GM12878 (cell line): ENCODE data around the gene ATCAY. TPM values are rescaled to one million over a fixed set of nuclear protein-coding genes. Genes with fewer than 3 reads are reported as not detected.

ENCODE experiments used
- ATAC-seq: fragments of 200-7000 bp; cut with Tn5 transposase; 3 replicates; pipeline ENCODE4 v1.9.1; 2020; ENCODE audit warnings: mild to moderate bottlenecking, moderate library complexity
- BruUV-seq: library from RNA; stranded (reverse); fragments of 400-500 nt; replicated peaks from 2 replicates; lab custom pipeline; 2021; lab: Mats Ljungman, UMichigan
- CTCF ChIA-PET: fragments of 300-600 bp; sonication (Branson Sonifier 250); formaldehyde crosslinking; extraction: SDS; loops from one replicate; lab custom pipeline; 2021; ENCODE audit warnings: inconsistent platforms; lab: Yijun Ruan, JAX
- POLR2A ChIA-PET: fragments of 350-600 bp; formaldehyde crosslinking; extraction: SDS; loops from one replicate; lab custom pipeline; 2021; ENCODE audit warnings: inconsistent platforms; lab: Charles Lee
- RAD21 ChIA-PET: fragments of 300-600 bp; sonication (Branson Sonifier 250); formaldehyde crosslinking; loops from one replicate; lab custom pipeline; 2023; ENCODE audit warnings: antibody characterized with exemption; ENCODE audit not compliant: unreplicated experiment; lab: Charles Lee
- SMC1A ChIA-PET: fragments of 300-600 bp; sonication (Branson Sonifier 250); formaldehyde crosslinking; loops from one replicate; lab custom pipeline; 2023; ENCODE audit not compliant: unreplicated experiment, uncharacterized antibody; lab: Charles Lee
- DNase-seq: peaks from one replicate; pipeline ENCODE4 v3.0.0-alpha.2; 2011; ENCODE audit warnings: low read depth, low spot score
- FAIRE-seq: peaks from 3 replicates; lab custom pipeline; 2011; peaks lifted over from hg19 to GRCh38; lab: Jason Lieb, UNC
- H2AFZ ChIP-seq: 2 replicates; pipeline ENCODE4 v1.6.0; 2011; ENCODE audit warnings: low read depth, low read length, control low read depth; ENCODE audit not compliant: control insufficient read depth
- H3K27ac ChIP-seq: 2 replicates; pipeline ENCODE4 v1.5.1; 2011; ENCODE audit warnings: control low read depth; ENCODE audit not compliant: control insufficient read depth, insufficient read depth
- H3K27me3 ChIP-seq, 2 experiments: replicated peaks in 1 of 2; 2 replicates each; pipeline versions ENCODE4 v1.6.0 to v1.6.1; 2011; ENCODE audit warnings: low read length in 1 of 2; ENCODE audit not compliant: control insufficient read depth in 2 of 2, insufficient read depth in 2 of 2
- H3K36me3 ChIP-seq, 2 experiments: 2 replicates each; pipeline ENCODE4 v1.5.1; 2011; ENCODE audit warnings: low read length in 1 of 2; ENCODE audit not compliant: control insufficient read depth in 2 of 2, insufficient read depth in 2 of 2
- H3K4me1 ChIP-seq: 2 replicates; pipeline ENCODE4 v1.6.1; 2011; ENCODE audit warnings: mild to moderate bottlenecking, low read length, moderate library complexity, mixed read lengths; ENCODE audit not compliant: control insufficient read depth, insufficient read depth
- H3K4me2 ChIP-seq: 2 replicates; pipeline ENCODE4 v1.6.0; 2011; ENCODE audit warnings: control low read depth; ENCODE audit not compliant: control insufficient read depth, insufficient read depth
- H3K4me3 ChIP-seq: fragments of 200-600 bp; sonication (generic); 2 replicates; pipeline ENCODE4 v1.5.1; 2016
- H3K79me2 ChIP-seq: 2 replicates; pipeline ENCODE4 v1.6.0; 2011; ENCODE audit warnings: low read length; ENCODE audit not compliant: control insufficient read depth, insufficient read depth
- H3K9ac ChIP-seq: 2 replicates; pipeline ENCODE4 v1.8.0; 2011; ENCODE audit warnings: low read length, control low read depth, mixed read lengths; ENCODE audit not compliant: control insufficient read depth, insufficient read depth
- H3K9me3 ChIP-seq: replicated peaks from 3 replicates; pipeline ENCODE4 v1.5.1; 2011; ENCODE audit warnings: mild to moderate bottlenecking, low read length; ENCODE audit not compliant: control insufficient read depth, insufficient read depth
- H4K20me1 ChIP-seq: 2 replicates; pipeline ENCODE4 v1.6.0; 2011; ENCODE audit not compliant: control insufficient read depth, insufficient read depth
- BACH1 ChIP-seq: fragments of 450-650 bp; IDR thresholded peaks from 2 replicates; pipeline ENCODE4 v1.6.1; 2017; ENCODE audit warnings: mild to moderate bottlenecking, borderline replicate concordance
- CHD1 ChIP-seq: IDR thresholded peaks from 2 replicates; pipeline ENCODE4 v1.6.1; 2012; ENCODE audit warnings: low read depth, low read length, improper control_type of control experiment
- HDAC6 ChIP-seq: fragments of 200-600 bp; sonication (generic); IDR thresholded peaks from one replicate; pipeline ENCODE4 v1.8.0; 2017; ENCODE audit warnings: antibody characterized with exemption; ENCODE audit not compliant: unreplicated experiment
- JUNB ChIP-seq: IDR thresholded peaks from 2 replicates; pipeline ENCODE4 v1.6.1; 2016; ENCODE audit warnings: antibody characterized with exemption, mild to moderate bottlenecking
- MLLT1 ChIP-seq: fragments of 450-650 bp; IDR thresholded peaks from 2 replicates; pipeline ENCODE4 v1.6.1; 2016; ENCODE audit warnings: mild to moderate bottlenecking
- NFYB ChIP-seq: IDR thresholded peaks from 2 replicates; pipeline ENCODE4 v1.6.1; 2011; ENCODE audit warnings: low read depth, mild to moderate bottlenecking, low read length, improper control_type of control experiment, moderate library complexity; ENCODE audit not compliant: insufficient read depth
- PAX5 ChIP-seq: IDR thresholded peaks from 2 replicates; pipeline ENCODE4 v1.6.1; 2011; ENCODE audit warnings: low read depth, low read length, borderline replicate concordance
- PKNOX1 ChIP-seq: fragments of 450-650 bp; IDR thresholded peaks from 2 replicates; pipeline ENCODE4 v1.6.1; 2016; ENCODE audit warnings: mild to moderate bottlenecking
- PML ChIP-seq: IDR thresholded peaks from 2 replicates; pipeline ENCODE4 v1.6.1; 2012; ENCODE audit warnings: low read length, inconsistent platforms
- POLR2A ChIP-seq: IDR thresholded peaks from 2 replicates; pipeline ENCODE4 v1.6.1; 2011; ENCODE audit warnings: low read depth, mild to moderate bottlenecking, low read length
- POLR2AphosphoS5 ChIP-seq: IDR thresholded peaks from 2 replicates; pipeline ENCODE4 v1.6.1; 2011; ENCODE audit warnings: mild to moderate bottlenecking, low read length, inconsistent platforms
- SMAD5 ChIP-seq: IDR thresholded peaks from 2 replicates; pipeline ENCODE4 v1.6.1; 2016; ENCODE audit warnings: antibody characterized with exemption, low read depth
- SMARCA5 ChIP-seq: fragments of 450-650 bp; IDR thresholded peaks from 2 replicates; pipeline ENCODE4 v1.6.1; 2017; ENCODE audit warnings: mild to moderate bottlenecking
- SP1 ChIP-seq: IDR thresholded peaks from one replicate; pipeline ENCODE4 v1.6.1; 2011; ENCODE audit warnings: low read depth, low read length
- ZNF274 ChIP-seq: IDR thresholded peaks from one replicate; pipeline ENCODE4 v1.8.0; 2011; ENCODE audit not compliant: insufficient read length, insufficient read depth
- ZSCAN29 ChIP-seq: fragments of 450-650 bp; IDR thresholded peaks from 2 replicates; pipeline ENCODE4 v1.6.1; 2017; ENCODE audit warnings: mild to moderate bottlenecking, moderate library complexity
- WGBS: methylation state at CpG from one replicate; pipeline ENCODE4 v1.1.6; 2016; ENCODE audit warnings: low lambda C conversion rate; ENCODE audit not compliant: insufficient replicate concordance, insufficient coverage; ENCODE audit errors: missing lambda C conversion rate; 5-methylcytosine and 5-hydroxymethylcytosine counted together
- in situ Hi-C: fragments of 300-500 bp; cut with MboI; formaldehyde crosslinking; loops from 9 replicates; pipeline ENCODE4 v1.14.3; 2018; ENCODE audit warnings: mixed read lengths
- intact Hi-C: fragments of 100-400 bp; cut with micrococcal nuclease; formaldehyde crosslinking; loops from one replicate; pipeline ENCODE4 v1.14.2; 2022; ENCODE audit not compliant: unreplicated experiment
- polyA plus RNA-seq, 11 experiments: library from polyadenylated mRNA; depleted of rRNA in 4 of 11; unstranded in 6 of 11; stranded (reverse) in 5 of 11; fragments of >200 nt; fragmentation: Nextera tagmentation in 4 of 11; fragmentation: Illumina TruSeq in 1 of 11; extraction: Ambion mirVana in 4 of 11; extraction: Trizol in 1 of 11; gene quantifications; 1 replicate in 1 of 11; 2 replicates in 10 of 11; pipeline versions ENCODE4 v1.2.1 to v1.2.3, GENCODE V29; 2011 to 2016; ENCODE audit warnings: inconsistent platforms in 2 of 11, missing spikeins in 2 of 11, low read depth in 1 of 11
- total RNA-seq, 4 experiments: library from RNA; depleted of rRNA in 3 of 4; stranded (reverse); fragments of >200 nt in 3 of 4; fragmentation: Illumina TruSeq in 1 of 4; extraction: Trizol in 1 of 4; gene quantifications; 2 replicates each; pipeline versions ENCODE4 v1.2.1 to v1.2.3, GENCODE V29; 2013 to 2021
- TF ChIP-seq, protein P1 (sequence below): IDR thresholded peaks from 2 replicates; pipeline ENCODE4 v1.6.1; 2011; ENCODE audit warnings: mild to moderate bottlenecking, low read depth, low read length, moderate library complexity; ENCODE audit not compliant: insufficient replicate concordance
- TF ChIP-seq, protein P2 (sequence below): IDR thresholded peaks from 2 replicates; pipeline ENCODE4 v1.6.1; 2012; ENCODE audit warnings: low read length, inconsistent platforms

Gene ATCAY
- total and polyA plus RNA-seq, 10 of the 15 experiments (the other 5 are each of a cell fraction or from before 2014, with no cell fraction given): under 0.01 to 0.04 (median 0.02) TPM; not detected in 4

DNA sequence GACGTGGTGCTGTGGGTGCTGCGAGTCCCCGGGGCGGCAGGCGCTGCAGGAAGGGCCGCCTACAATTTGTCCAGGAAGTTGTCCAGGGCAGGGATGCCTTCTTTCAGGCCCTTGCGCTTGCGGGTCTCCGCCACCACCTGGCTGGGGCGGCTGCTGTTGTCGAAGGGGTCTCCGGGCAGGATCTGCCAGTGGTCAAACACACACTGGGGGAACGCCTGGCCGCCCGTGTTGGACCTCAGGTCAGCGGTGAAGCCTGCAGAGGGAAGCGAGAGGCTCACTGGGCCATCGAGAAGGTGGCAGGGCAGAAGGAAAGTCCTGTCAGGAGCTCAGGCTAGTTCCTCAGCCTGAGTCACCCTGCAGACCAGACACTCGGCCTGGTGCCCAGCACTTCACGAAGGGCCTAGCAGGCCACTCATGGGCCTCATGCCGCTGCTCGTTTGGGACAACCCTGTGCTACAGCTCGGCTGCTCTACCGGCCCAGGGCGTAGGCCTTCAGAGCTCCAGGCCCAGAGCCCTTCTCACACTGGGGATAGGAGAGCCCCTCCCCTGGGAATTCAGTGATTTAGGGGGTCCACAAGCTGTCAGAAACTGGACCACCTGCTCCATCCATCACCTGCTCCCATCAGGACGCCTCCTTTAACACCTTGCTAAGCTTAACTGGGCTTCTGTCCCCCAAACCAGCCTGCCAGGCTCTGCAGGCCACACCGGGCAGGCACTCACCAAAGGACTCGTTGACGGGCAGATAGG is 96.2 kb downstream of the ATCAY start:
- peak overlapping the region; percentile 33; the same call in 1 of the 2 replicates for H3K4me2 ChIP-seq
- TF ChIP-seq, protein P1, sequence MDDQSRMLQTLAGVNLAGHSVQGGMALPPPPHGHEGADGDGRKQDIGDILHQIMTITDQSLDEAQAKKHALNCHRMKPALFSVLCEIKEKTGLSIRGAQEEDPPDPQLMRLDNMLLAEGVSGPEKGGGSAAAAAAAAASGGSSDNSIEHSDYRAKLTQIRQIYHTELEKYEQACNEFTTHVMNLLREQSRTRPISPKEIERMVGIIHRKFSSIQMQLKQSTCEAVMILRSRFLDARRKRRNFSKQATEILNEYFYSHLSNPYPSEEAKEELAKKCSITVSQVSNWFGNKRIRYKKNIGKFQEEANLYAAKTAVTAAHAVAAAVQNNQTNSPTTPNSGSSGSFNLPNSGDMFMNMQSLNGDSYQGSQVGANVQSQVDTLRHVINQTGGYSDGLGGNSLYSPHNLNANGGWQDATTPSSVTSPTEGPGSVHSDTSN: no peak
- peak; percentile 35; the same call in 1 of the 2 replicates for TF ChIP-seq BACH1
- peak; percentile 81 for TF ChIP-seq POLR2A
- TF ChIP-seq, protein P2, sequence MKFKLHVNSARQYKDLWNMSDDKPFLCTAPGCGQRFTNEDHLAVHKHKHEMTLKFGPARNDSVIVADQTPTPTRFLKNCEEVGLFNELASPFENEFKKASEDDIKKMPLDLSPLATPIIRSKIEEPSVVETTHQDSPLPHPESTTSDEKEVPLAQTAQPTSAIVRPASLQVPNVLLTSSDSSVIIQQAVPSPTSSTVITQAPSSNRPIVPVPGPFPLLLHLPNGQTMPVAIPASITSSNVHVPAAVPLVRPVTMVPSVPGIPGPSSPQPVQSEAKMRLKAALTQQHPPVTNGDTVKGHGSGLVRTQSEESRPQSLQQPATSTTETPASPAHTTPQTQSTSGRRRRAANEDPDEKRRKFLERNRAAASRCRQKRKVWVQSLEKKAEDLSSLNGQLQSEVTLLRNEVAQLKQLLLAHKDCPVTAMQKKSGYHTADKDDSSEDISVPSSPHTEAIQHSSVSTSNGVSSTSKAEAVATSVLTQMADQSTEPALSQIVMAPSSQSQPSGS: no peak
- TF ChIP-seq ZNF274: no peak
- no peak for TF ChIP-seq ZSCAN29
- no peak for TF ChIP-seq PKNOX1
- TF ChIP-seq HDAC6: no peak
- TF ChIP-seq SMAD5: peak; percentile 26; the same call in 1 of the 2 replicates
- TF ChIP-seq JUNB: no peak
- TF ChIP-seq SP1: no peak
- no peak for TF ChIP-seq CHD1
- TF ChIP-seq PML: no peak
- no peak for TF ChIP-seq NFYB
- TF ChIP-seq SMARCA5: no peak
- no peak for TF ChIP-seq PAX5
- no peak for TF ChIP-seq MLLT1
- peak; percentile 51 for TF ChIP-seq POLR2AphosphoS5
- no peak overlapping the region for H2AFZ ChIP-seq
- H3K27me3 ChIP-seq: no peaks in the 10 kb centered on the region
- intact Hi-C loops (no loop called here), in situ Hi-C loops (no loop called here)
- ChIA-PET RAD21 (no interaction called here), POLR2A (interaction anchor here (0.6 kb wide), 1 partner anchor 167 kb away, joined by 6 read pairs; no protein-coding TSS in a partner anchor), CTCF (no interaction called here), SMC1A (no interaction called here)
- H3K27ac ChIP-seq: no peak overlapping the region
- WGBS: 87% methylated on average over 29 of the region's 29 CpGs
- BruUV-seq: no TSS peak
- H3K4me1 ChIP-seq: peaks cover 3% of the 10 kb centered on the region
- no peak; the same call in 2 of the 3 replicates for ATAC-seq
- H3K9me3 ChIP-seq: no peaks in the 10 kb centered on the region
- no peak for DNase-seq
- no peak for FAIRE-seq
- no peak overlapping the region for H3K9ac ChIP-seq
- no peak overlapping the region for H3K4me3 ChIP-seq
- H4K20me1 ChIP-seq: peaks cover 31% of the 10 kb centered on the region
- peaks cover 31 to 56% of the 10 kb centered on the region in 2 experiments for H3K36me3 ChIP-seq
- peaks cover 41% of the 10 kb centered on the region for H3K79me2 ChIP-seq
